ENCODE measurements around the gene IKZF1. TPM values are rescaled to one million over a fixed set of nuclear protein-coding genes. Genes with fewer than 3 reads are reported as not detected.

The IKZF1 gene
- total and polyA plus RNA-seq, 9 of the 15 experiments (the other 6 are each of a cell fraction or from before 2014, with no cell fraction given) = 12.6 to 85.3 (median 44.7) TPM

- intact Hi-C loops (cut with micrococcal nuclease) = no loop called here
- WGBS (ENCODE audit: insufficient coverage, low coverage, missing lambda C conversion rate) = 98% methylated on average over 4 of the region's 4 CpGs
- BruUV-seq (replicated peaks) = no TSS peak
Measured at GRCh38 chr7:50372923-50373322, 68.4 kb downstream of the IKZF1 start.

More at GRCh38 chr7:50372923-50373322, 68.4 kb downstream of the IKZF1 start:
- H3K9ac ChIP-seq (ENCODE audit: insufficient read depth in 1 of 2, low read depth in 2 of 2, low read length in 2 of 2) = no peak overlapping the region
- H3K4me1 ChIP-seq (replicated peaks in 1 of 2; ENCODE audit: control insufficient read depth in 2 of 2, insufficient read depth in 2 of 2, low read length in 2 of 2) = no peaks in the 10 kb centered on the region; a peak in 1 of 5 replicates
- no peak overlapping the region for H3K27ac ChIP-seq (ENCODE audit: extremely low read depth, low read depth, low read length)
- no peak for ATAC-seq
- H3K36me3 ChIP-seq (ENCODE audit: control insufficient read depth, insufficient read depth, low read length) = peaks cover 96% of the 10 kb centered on the region
- TF ChIP-seq ZNF655 (CRISPR knock-in tag; IDR thresholded peaks at IDR 0.05) = no peak
- no peak for TF ChIP-seq THRAP3 (IDR thresholded peaks at IDR 0.05; ENCODE audit: borderline replicate concordance)
- TF ChIP-seq ARID1B (IDR thresholded peaks at IDR 0.05) = no peak
- no peak for TF ChIP-seq EZH2 (IDR thresholded peaks at IDR 0.05; ENCODE audit: borderline replicate concordance, low read depth, low read length)
- TF ChIP-seq MAFK (IDR thresholded peaks at IDR 0.05; ENCODE audit: low read length) = no peak
- no peak for TF ChIP-seq HNRNPL (IDR thresholded peaks at IDR 0.05; ENCODE audit: low read depth, low read length)
- H4K20me1 ChIP-seq (replicated peaks; ENCODE audit: control insufficient read depth, insufficient read depth, low read length) = no peaks in the 10 kb centered on the region
- DNase-seq (ENCODE audit: extremely low read depth in 1 of 4, low spot score in 3 of 4) = no peak
- FAIRE-seq = no peak
- H2AFZ ChIP-seq (ENCODE audit: low read depth, low read length) = no peak overlapping the region
- H3K9me1 ChIP-seq (ENCODE audit: control insufficient read depth, insufficient read depth, low read length) = no peaks in the 10 kb centered on the region
- no peak overlapping the region for H3K4me2 ChIP-seq (ENCODE audit: insufficient read depth, low read length)
- H3K79me2 ChIP-seq (ENCODE audit: control insufficient read depth, insufficient read depth, low read length) = peaks cover 19% of the 10 kb centered on the region; the same call in 1 of the 3 replicates
- H3K27me3 ChIP-seq (ENCODE audit: control insufficient read depth in 2 of 2, insufficient read depth in 2 of 2, low read length in 2 of 2) = no peaks in the 10 kb centered on the region
- in situ Hi-C loops (cut with MboI) = no loop called here
- H3K4me3 ChIP-seq = no peak overlapping the region
- peaks cover 3% of the 10 kb centered on the region for H3K9me3 ChIP-seq (replicated peaks; ENCODE audit: control insufficient read depth, insufficient read depth, low read depth, low read length)
- POLR2A ChIA-PET = no interaction called here
- CTCF ChIA-PET (ENCODE audit: low intra/inter-chr PET ratio) = interaction anchor here (0.6 kb wide), 1 partner anchor 54 kb away, joined by 3 read pairs; no protein-coding TSS in a partner anchor
